HG02610 (cell line): ENCODE data around the gene FOSL2.

ENCODE experiments used
- ATAC-seq: cut with Tn5 transposase; IDR thresholded peaks from one replicate; pipeline ENCODE4 v1.9.1; 2021; ENCODE audit warnings: mild to moderate bottlenecking, moderate library complexity; ENCODE audit not compliant: unreplicated experiment

Gene FOSL2

DNA sequence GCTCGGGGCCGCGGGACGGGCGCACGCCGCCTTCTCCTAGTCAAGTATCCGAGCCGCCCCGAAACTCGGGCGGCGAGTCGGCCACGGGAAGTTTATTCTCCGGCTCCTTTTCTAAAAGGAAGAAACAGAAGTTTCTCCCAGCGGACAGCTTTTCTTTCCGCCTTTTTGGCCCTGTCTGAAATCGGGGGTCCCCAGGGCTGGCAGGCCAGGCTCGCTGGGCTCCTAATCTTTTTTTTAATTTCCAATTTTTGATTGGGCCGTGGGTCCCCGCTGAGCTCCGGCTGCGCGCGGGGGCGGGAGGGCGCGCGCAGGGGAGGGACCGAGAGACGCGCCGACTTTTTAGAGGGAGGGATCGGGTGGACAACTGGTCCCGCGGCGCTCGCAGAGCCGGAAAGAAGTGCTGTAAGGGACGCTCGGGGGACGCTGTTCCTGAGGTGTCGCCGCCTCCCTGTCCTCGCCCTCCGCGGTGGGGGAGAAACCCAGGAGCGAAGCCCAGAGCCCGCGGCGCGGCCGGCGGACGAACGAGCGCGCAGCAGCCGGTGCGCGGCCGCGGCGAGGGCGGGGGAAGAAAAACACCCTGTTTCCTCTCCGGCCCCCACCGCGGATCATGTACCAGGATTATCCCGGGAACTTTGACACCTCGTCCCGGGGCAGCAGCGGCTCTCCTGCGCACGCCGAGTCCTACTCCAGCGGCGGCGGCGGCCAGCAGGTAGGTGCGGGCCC lies 617 bp downstream of the FOSL2 start:
- ATAC-seq = no peak

DNA sequence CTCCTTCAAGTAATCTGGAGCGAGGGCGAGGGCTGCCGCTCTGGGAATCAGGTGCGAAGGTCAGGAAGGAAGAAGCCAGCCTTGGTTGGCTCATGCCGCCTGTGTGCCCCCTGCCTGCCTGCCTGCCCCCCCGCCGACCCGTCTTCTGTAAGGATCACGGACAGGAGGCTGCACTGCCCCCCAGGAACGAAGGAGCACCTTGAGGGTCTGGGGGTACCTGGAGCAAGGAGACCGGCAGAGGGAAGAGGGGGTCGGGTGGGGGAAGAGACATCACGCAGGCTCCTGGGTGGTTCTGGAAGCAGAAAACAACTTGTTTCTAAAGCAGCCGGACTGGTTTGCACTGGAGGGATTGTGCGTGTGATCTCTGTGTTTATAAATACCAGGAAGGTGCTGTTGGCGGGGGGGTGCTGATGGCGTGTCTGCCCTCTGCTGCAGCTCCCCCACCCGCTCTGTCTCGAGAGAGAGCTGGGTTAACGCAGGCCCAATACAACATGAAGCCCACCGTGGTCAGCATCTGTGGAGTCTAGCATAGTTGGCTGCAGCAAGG lies 1.7 kb downstream of the FOSL2 start:
- ATAC-seq = no peak

DNA sequence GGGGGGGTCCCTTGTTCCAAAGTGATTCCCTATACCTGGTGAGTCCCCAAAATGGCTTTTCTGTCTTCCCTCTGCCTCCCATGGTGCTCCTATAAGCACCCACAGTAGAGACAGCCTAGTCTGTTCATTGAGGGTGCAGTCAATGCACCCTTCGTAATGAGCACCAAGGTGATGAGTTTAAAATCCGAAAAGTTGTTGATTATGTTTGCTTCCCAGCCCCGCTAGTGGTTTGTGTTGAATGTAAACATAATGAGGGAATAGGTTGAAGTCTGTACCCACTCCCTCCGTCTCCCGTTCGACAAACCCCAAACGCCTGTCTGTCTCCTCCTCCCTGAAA lies 2.3 kb downstream of the FOSL2 start:
- no peak for ATAC-seq

DNA sequence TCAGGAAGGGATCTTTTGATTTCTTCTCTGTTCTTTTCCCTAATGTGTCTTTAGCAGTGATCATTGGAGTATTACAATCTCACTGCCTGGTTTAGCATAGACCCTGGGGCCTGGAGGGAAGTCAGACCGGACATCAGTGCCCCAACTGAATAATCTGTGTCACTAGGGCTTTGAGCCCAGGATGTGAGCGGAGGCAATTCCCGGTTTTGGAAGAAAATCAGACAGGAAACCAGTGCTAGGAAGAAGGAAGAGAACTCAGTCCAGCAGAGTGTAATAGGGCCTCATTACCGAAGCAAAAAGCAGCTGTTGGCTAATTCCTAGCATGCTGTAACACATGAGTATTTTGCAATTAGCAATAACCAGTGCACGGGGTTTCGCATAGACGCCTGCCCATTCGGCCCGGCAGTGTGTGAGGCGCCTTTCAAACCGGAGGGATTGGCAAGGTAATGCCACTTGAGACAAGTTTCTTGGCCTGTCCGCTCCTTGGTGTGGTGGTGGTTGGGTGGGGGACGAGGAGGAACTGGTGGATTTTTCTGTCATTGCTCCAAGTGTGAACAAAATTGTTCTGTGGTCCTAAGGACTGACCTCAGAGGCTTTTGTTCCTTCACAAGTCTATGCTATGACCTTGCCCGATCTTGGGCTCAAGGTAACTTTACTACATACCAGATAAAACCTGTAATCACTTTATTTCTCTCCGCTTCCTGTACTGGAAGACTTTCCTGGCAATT lies 2.8 kb downstream of the FOSL2 start:
- no peak for ATAC-seq

DNA sequence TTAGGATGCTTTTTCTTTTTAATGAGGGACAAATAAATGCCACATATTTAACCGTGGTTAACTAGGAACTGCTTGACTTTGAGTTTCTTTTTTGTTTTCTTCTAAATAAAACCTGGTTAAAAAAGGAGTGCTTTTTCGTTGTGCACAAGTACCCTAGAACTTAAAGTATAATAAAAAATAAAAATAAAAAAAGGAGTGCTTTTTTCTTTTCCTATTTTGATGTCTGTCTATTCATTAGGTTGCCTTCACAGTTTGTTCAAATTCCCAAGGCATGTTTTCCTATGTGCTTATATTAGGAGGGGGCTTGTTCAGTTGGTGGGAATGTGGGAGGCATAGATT lies 4.4 kb downstream of the FOSL2 start:
- no peak for ATAC-seq

DNA sequence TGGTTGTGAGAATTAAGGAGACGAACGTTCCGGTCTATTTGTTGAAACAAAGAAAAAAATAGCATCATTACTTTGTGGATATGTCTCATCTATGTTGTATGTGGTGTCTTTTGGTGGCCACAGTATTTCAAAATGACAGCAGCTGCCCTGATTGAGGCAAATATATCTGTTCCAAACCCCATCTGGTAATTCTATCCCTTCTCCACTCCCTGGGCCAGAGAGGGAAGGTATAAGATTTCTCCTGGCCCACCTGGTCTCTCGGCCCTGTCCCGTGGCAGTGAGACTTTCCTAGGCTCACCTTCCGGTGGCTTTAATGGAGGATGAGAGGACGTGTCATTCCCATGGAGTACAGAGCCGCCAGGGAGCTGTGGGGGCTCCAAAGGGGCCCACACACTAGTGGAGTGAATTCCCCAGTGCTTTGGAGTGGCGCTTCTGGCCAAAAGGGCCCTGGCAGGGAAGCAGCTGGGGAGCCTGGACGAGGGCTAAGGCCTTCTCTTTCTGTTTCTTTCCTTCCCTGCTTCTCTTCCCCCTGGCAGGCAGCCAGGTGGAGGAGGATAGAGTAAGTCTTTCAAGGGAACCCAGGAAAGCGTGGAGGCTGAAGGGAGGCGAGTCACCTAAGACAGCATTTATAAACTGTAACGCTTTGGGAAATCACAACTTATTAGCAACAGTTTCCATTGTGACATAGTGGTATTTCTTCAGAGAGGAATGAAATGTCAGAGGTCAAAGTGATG lies 5.6 kb downstream of the FOSL2 start:
- ATAC-seq = no peak

DNA sequence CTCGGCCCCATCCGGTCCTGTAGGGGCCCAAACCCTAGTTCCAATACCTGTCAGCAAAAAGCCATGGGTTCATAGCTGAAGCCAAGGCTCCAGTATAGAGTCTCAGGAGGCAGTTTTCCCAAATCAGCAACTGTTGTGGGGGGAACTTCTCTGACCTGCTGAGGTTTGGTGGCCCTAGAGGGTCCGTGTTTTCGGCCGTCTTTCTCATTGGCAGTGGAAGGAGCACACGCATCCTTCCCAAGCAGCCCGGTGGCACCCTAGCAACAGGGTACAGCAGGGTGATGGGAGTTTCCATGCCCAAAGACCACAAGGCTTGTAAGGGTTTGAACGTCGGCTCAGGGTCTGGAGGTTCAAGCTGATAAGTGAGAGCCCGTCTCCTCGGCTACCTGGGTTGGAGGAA lies 6.6 kb downstream of the FOSL2 start:
- no peak for ATAC-seq

DNA sequence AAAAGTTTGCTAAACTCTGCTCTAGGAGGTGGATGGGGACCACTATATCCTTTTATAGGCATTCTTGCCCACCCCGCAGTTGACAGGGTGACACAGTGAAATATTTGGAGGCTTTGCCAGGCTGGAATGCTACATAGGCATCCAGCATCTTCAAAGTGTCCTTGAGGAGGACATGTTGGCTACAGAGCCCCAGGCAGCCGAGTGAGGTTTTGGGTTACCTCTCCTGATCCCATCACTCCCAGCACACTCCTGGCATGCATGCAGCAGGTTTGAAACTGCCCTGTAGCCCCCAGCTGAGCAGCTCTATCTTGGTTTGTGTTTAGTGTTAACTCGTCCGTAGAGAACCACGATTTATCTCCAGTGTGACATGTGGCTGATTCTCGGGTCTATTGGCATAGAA lies 7.3 kb downstream of the FOSL2 start:
- ATAC-seq = no peak

DNA sequence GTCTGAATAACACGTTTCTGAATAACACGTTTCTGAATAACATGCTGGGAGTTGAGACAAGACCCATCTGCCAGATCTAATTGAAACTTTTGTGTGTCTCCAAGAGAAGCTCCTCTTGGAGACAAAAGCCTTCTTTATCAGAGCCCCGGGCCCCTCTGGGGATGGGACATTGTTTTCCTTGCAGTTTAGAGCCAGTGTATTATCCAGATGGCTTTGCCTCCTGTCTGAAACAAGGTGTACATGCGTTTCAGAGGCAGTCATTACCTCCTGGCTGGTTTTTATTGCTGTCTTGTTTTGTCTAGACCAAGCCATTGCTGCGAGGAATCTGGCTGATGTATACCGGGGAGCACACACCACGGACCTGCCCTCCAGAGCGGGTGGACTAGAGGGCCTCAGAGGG lies 7.8 kb downstream of the FOSL2 start:
- ATAC-seq = no peak

DNA sequence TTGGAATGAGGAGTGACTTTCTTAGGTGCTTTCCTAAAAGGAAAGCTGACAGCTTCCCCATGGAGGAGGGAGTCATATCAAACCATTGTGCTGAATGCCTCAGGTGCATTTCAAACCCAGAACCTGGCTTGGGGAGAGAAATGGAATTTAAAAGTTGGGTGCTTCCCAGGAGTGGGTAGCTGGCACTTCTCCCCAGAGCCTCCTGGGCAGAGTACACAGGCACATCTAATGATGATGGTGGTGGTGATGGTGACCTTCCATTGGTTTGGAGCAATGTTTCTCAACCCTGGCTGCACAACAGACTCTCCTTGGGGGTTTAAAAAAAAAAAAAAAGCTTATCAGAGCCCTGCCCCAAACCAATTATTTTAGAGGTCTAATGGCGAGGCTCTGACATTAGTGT lies 8.3 kb downstream of the FOSL2 start:
- no peak for ATAC-seq

DNA sequence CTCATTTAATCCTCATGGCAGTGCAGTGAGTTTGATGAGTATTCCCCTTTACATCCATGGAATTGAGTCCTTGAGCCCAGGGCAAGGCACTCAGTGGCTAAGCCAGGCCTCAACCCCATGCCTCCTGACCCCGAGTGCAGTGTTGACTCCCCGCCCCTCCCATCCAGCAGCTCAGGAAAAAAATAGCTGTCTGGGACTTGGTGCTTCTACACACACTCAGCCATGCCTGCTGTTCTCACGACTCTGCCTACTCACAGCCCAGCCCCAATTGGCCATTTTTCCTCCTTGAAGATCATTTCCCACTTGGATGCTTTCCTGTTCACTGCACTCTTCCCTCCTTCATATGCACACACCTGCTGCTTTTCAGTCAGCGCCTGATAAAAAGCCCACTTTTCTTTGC lies 8.8 kb downstream of the FOSL2 start:
- ATAC-seq = no peak

DNA sequence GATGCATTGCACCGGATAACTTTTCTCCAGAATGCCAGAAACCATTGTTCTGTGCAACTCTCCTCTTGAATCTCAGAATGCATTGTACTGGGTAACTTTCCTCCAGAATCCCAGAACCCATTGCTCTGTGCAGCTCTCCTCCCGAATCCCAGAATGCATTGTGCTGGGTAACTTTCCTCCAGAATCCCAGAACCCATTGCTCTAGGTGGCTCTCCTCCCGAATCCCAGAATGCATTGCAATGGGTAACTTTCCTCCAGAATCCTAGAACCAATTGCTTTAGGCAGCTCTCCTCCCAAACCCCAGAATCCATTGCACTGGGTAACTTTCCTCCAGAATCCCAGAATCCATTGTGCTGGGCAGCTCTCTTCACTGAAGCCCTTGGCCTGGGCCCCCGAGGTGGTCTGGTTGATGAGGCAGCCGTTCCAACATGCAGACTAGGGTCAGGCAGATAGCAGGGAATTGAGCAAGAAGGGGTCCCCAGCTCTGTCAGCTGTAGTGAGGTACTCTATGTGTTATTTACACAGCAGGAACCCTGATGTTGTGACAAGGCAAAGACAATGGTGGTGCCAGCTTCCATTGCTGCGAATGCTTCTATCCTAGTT lies 9.4 kb downstream of the FOSL2 start:
- no peak for ATAC-seq

DNA sequence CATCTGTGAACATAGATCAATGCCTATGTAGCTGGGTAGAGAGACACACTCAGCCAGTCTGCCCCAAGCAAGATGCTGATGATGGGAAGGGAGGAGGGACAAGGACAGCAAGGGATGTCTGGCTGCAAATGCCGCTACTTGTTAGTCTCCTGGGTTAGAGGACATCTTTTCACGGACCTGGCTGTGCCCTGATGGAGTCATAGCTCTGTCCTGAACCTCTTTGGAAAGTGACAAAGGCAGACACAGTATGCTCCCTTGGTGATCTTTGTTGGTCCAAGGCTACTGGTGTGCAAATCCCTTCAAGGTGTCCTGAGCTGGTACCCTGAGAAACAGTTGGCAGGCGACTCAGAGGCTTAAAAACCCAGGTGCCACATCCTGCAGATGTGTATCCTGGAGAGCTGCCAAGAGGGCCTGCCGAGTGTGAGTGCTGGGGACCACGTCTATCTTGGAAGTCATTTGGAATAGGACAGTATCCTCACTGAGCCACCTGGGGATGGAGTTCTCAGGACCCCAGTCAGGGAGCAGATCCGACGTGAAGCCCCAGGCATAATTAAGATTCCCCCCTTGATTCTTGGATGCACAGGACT lies 10.8 kb downstream of the FOSL2 start:
- ATAC-seq = no peak

DNA sequence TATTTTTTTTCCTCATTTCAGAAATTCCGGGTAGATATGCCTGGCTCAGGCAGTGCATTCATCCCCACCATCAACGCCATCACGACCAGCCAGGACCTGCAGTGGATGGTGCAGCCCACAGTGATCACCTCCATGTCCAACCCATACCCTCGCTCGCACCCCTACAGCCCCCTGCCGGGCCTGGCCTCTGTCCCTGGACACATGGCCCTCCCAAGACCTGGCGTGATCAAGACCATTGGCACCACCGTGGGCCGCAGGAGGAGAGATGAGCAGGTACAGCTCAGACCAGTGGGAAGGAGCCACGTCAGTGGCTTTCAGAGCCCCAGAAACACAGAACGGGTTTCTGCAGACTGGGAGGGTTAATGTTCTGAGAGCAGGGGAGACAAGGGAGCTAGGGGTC lies 11.4 kb downstream of the FOSL2 start:
- no peak for ATAC-seq

DNA sequence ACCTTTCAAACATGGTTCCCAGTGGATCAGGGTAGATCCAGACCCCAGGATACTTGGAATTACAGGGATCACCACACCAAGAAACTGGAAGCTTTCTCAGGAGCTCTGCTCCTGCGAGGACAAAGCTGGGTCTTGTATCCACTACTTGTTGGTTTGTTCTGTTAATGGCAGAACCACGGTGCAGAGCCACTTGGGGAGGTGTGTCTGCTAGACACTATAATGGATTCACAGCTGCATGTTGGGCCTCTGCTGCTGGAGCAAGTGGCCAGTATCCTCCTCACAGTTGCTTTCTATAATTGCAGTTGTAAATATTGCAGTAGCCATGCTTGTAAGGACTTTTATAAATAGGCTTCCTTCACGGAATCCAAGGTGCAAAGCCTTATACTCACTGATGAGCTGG lies 12.9 kb downstream of the FOSL2 start:
- no peak for ATAC-seq

DNA sequence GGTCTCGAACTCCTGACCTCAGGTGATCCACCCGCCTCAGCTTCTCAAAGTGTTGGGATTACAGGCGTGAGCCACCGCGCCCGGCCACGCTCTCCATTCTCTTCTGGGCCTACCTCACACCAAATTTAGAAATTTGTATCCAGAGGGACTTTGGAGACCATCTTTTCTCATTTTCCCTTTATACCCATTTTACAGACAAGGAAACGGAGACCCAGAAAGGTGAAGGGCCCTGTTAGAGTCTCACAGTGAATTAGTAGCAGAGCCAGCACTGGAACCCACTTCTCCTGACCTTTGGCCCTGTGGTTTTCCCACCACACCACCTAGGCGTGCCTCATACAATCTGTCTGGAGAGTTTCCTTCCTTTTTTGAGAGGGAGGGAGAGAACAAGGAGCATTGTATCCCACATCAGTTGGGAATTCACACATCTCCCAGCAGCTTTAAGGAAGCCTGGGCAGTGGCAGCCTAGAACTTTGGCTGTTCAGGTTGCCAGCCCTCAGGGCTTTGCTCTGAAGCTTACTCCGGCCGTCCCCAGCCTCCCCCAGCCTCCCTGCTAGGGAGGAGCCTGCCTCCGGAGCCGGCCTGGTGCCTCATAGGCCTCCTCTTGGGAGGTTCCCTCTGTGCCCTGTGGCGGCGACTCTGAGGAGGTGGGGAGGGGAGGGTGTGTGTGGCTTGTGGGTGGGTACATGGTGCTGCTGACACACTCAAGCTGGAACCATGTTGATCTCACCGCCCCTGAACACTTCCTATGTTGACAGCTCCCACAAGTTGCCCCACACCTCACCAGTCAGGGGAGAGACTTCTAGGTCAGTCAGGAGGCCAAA lies 13.8 kb downstream of the FOSL2 start:
- ATAC-seq = no peak

DNA sequence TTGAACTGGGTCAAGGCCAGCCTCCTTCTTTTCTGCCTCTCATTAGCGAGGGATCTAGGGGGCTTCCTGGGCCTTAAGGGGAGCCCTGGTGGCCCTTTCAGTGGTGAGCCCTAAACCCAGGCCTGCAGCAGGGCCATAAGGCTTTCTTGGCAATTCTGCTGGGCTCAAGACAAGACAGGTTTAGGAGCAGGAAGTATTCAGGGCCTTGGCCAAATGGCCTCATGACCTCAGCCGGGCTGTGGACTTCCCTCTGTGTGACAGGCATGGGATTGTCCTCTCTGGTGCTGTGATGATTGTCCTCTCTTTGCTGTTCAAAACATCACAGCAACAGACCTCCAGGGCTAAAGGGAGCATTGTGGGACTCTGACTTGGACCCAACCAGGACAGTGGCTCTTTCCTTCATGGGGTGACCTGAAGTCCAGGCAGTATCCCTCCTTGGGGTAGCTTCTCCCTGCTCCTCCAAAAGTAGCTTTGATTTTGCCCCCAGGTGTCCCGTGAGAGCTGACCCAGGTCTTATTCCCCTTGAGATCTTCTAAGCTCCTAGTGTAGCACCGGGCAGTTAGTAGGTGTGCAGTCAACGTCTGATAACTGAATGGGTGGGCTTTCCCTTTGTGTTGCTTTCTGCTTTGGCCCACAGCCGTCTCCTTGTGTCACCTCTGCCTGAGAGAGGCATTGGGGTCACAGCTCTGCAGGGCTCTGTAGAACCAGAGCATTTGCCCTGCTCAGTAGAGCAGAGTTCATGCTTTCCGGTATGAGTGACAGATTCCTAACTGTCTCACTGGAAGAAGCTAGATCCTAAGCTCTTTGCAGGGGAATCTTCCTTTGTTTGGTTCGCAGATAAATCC lies 14.7 kb downstream of the FOSL2 start:
- ATAC-seq = no peak

DNA sequence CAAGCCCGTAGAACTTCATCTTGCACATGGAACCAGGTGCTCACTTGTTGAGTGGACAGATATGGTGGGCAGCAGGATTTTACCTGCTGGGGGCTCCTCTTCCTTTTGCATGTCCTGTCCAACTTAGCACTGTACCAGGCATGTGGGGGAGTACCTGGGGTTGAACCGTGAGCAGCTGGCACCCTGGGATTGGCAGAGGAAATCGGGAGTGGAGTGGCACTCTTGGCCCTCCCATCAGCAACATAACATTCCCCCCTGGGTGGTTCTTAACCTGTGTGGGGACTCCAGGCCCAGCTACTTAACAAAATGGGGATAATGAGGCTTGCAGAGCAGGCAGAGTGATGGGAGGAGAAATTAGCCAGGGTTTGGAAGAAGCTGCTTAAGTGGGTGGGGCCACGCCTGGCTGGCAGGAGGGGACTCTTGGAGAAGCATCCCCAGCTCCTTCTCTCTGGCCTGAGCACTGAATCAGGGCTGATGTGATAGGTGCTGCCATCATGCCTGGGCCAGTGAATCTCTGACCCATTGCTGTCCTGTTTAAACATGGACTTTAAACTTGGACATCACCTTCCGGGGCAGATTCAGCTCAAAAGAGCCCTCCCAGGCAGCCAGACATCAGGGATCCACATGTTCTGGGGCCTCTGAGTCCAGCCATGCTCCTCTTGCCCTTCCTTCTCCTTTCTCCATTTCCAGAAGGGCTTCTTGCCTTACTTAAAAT lies 15.5 kb downstream of the FOSL2 start:
- ATAC-seq = no peak
